ENCODE results near the gene SORT1. TPM values are rescaled to one million over a fixed set of nuclear protein-coding genes. Genes with fewer than 3 reads are reported as not detected.

The SORT1 gene
- total and polyA plus RNA-seq, 2 of the 8 experiments (the other 6 are each of a cell fraction or from before 2014, with no cell fraction given) = 18.7 to 69.6 TPM

- no peak overlapping the region for H3K4ac ChIP-seq (replicated peaks; ENCODE audit: insufficient read length, low read depth, low read length)
- no peak overlapping the region for H2BK20ac ChIP-seq (ENCODE audit: low read length)
- H3K27me3 ChIP-seq (replicated peaks in 1 of 4; ENCODE audit: control insufficient read depth in 3 of 4, extremely low read depth in 1 of 4, insufficient read depth in 3 of 4, low read length in 3 of 4) = no peaks in the 10 kb centered on the region
- WGBS, 2 experiments (ENCODE audit: extremely low coverage in 1 of 2, insufficient coverage in 1 of 2, insufficient read length in 1 of 2, insufficient replicate concordance in 2 of 2, low coverage in 1 of 2, low lambda C conversion rate in 2 of 2, missing lambda C conversion rate in 1 of 2) = 78% methylated on average over 12 of the region's 12 CpGs; no CpG with 5 or more reads in 1 of the 2 experiments
- H3K56ac ChIP-seq (replicated peaks; ENCODE audit: insufficient read length, low read depth, low read length) = no peak overlapping the region
- DNase-seq (ENCODE audit: low read depth in 1 of 2, low spot score in 2 of 2) = no peak
- peaks cover 0 to 11% (median 3%) of the 10 kb centered on the region in 4 experiments; a peak in 4 of 7 replicates for H3K4me1 ChIP-seq (replicated peaks in 1 of 4; ENCODE audit: control insufficient read depth in 3 of 4, insufficient read depth in 4 of 4, low read length in 3 of 4)
- peak overlapping the region; percentile 21; the same call in 1 of the 2 replicates for H2BK12ac ChIP-seq (ENCODE audit: low read depth, low read length)
- peaks cover 11 to 25% (median 16%) of the 10 kb centered on the region in 4 experiments; a peak in 6 of 8 replicates for H3K36me3 ChIP-seq (ENCODE audit: control insufficient read depth in 2 of 4, insufficient read depth in 4 of 4, low read length in 3 of 4)
- H2AFZ ChIP-seq (ENCODE audit: low read length) = no peak overlapping the region
- H3K23me2 ChIP-seq (ENCODE audit: low read depth, low read length) = no peaks in the 10 kb centered on the region
- H3K14ac ChIP-seq (ENCODE audit: insufficient read length) = no peak overlapping the region
- H3K9ac ChIP-seq (replicated peaks in 1 of 4; ENCODE audit: extremely low read depth in 1 of 4, low read depth in 3 of 4, low read length in 3 of 4) = no peak overlapping the region
- FAIRE-seq = no peak
- ChIA-PET CTCF (ENCODE audit: partially characterized antibody) (interaction anchor here (0.6 to 8.5 kb wide), 28 partner anchors 9 to 269 kb away, joined by 3 to 95 read pairs (median 5); partner anchors contain the start of genes MYBPHL, SORT1 and TMEM167B), POLR2A (ENCODE audit: partially characterized antibody) (interaction anchor here (0.7 to 2.2 kb wide), 4 partner anchors 16 to 164 kb away, joined by 3 to 6 read pairs (median 4); partner anchors contain the start of gene SORT1)
- H4K8ac ChIP-seq (ENCODE audit: extremely low read depth, insufficient read depth, low read length) = peak overlapping the region; percentile 78; the same call in 1 of the 2 replicates
- no peaks in the 10 kb centered on the region for H3K79me1 ChIP-seq (ENCODE audit: low read depth, low read length)
- H3K79me2 ChIP-seq (ENCODE audit: control insufficient read depth in 1 of 2, insufficient read depth in 2 of 2, low read length in 2 of 2) = no peaks in the 10 kb centered on the region
- H3K9me3 ChIP-seq (ENCODE audit: insufficient read depth in 2 of 2, low read depth in 1 of 2, low read length in 1 of 2) = no peaks in the 10 kb centered on the region
- H4K20me1 ChIP-seq (replicated peaks in 1 of 2; ENCODE audit: control insufficient read depth in 1 of 2, insufficient read depth in 2 of 2, low read length in 2 of 2) = peaks cover 0 to 7% of the 10 kb centered on the region in 2 experiments
- H4K91ac ChIP-seq (replicated peaks; ENCODE audit: insufficient read length, low read length) = peak overlapping the region; percentile 42
- H3K27ac ChIP-seq (ENCODE audit: low read depth, low read length) = no peak overlapping the region
- H2BK120ac ChIP-seq (replicated peaks; ENCODE audit: low read depth, low read length) = no peak overlapping the region
- peak overlapping the region; percentile 18; the same call in 1 of the 2 replicates for H2BK5ac ChIP-seq (ENCODE audit: low read depth, low read length)
- no peak overlapping the region for H4K5ac ChIP-seq (ENCODE audit: insufficient read length, low read depth, low read length)
- H2BK15ac ChIP-seq (ENCODE audit: low read length) = peak overlapping the region; percentile 73; the same call in 1 of the 2 replicates
- H3K18ac ChIP-seq (ENCODE audit: extremely low read depth, low read length) = 0 out of 2 replicates have a peak overlapping the region, but pooled peaks have one; percentile 42
- no peak overlapping the region for H2AK5ac ChIP-seq (ENCODE audit: low read depth, low read length)
- H3K23ac ChIP-seq (ENCODE audit: insufficient read length) = no peak overlapping the region
- no peak overlapping the region; a peak in 1 of 8 replicates for H3K4me3 ChIP-seq (ENCODE audit: extremely low read depth in 1 of 4, insufficient read depth in 2 of 4, low read depth in 3 of 4, low read length in 4 of 4)
- H3K4me2 ChIP-seq (ENCODE audit: insufficient read depth in 1 of 2, low read depth in 2 of 2, low read length in 2 of 2) = no peak overlapping the region
- TF ChIP-seq EZH2 (IDR thresholded peaks at IDR 0.05; ENCODE audit: low read depth, low read length, severe bottlenecking) = no peak
- no peak for TF ChIP-seq TAF1 (IDR thresholded peaks at IDR 0.05; ENCODE audit: low read depth, low read length)
- no peak for TF ChIP-seq E2F6 (IDR thresholded peaks at IDR 0.05)
- TF ChIP-seq EGR1 (IDR thresholded peaks at IDR 0.05; ENCODE audit: borderline replicate concordance, low read depth, low read length) = no peak
- no peak for TF ChIP-seq TEAD4 (IDR thresholded peaks at IDR 0.05; ENCODE audit: low read depth, low read length)
- TF ChIP-seq HDAC2 (IDR thresholded peaks at IDR 0.05; ENCODE audit: borderline replicate concordance in 1 of 2, low read depth in 2 of 2, low read length in 2 of 2) = no peak
- TF ChIP-seq POLR2AphosphoS5 (IDR thresholded peaks at IDR 0.05; ENCODE audit: low read depth, low read length) = no peak
- no peak for TF ChIP-seq JUN (IDR thresholded peaks at IDR 0.05; ENCODE audit: low read depth, low read length)
- no peak for TF ChIP-seq SIN3A (conservative IDR thresholded peaks at IDR 0.05 in 1 of 2, IDR thresholded peaks at IDR 0.05 in 1 of 2; ENCODE audit: low read depth in 1 of 2, low read length in 2 of 2)
- TF ChIP-seq PHF8 (conservative IDR thresholded peaks at IDR 0.05; ENCODE audit: low read depth, low read length) = no peak
- TF ChIP-seq, protein P1, sequence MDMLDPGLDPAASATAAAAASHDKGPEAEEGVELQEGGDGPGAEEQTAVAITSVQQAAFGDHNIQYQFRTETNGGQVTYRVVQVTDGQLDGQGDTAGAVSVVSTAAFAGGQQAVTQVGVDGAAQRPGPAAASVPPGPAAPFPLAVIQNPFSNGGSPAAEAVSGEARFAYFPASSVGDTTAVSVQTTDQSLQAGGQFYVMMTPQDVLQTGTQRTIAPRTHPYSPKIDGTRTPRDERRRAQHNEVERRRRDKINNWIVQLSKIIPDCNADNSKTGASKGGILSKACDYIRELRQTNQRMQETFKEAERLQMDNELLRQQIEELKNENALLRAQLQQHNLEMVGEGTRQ (IDR thresholded peaks at IDR 0.05; ENCODE audit: low read length) = no peak
These were observed 134.5 kb downstream of the SORT1 start for GRCh38 chr1:109263234-109263596.
